CD14-positive monocyte (primary cell): ENCODE results near the gene IL12RB1. TPM values are rescaled to one million over a fixed set of nuclear protein-coding genes. Genes with fewer than 3 reads are reported as not detected.

Experiments used
- DNase-seq, 3 donors: peaks; one replicate each; pipeline ENCODE4 v3.0.0-alpha.2; 2011 to 2022
- H2AFZ ChIP-seq: 2 replicates; pipeline ENCODE4 v1.6.0; 2012; ENCODE audit warnings: mild to moderate bottlenecking, low read depth, low read length, inconsistent platforms; ENCODE audit not compliant: insufficient read depth, poor library complexity, severe bottlenecking
- H3K27ac ChIP-seq, 2 donors: 1 replicate in 1 of 2; 2 replicates in 1 of 2; pipeline ENCODE4 v1.5.1; 2012 to 2013; ENCODE audit warnings: low read length in 2 of 2, control low read depth in 1 of 2, inconsistent platforms in 1 of 2, low read depth in 1 of 2, mild to moderate bottlenecking in 1 of 2
- H3K27me3 ChIP-seq, 2 donors: one replicate each; pipeline versions ENCODE4 v1.6.0 to v1.6.1; 2011 to 2013; ENCODE audit warnings: low read length in 2 of 2; ENCODE audit not compliant: control insufficient read depth in 2 of 2, insufficient read depth in 2 of 2
- H3K36me3 ChIP-seq, 2 donors: replicated peaks in 1 of 2; 1 replicate in 1 of 2; 2 replicates in 1 of 2; pipeline versions ENCODE4 v1.5.1 to v1.6.1; 2012 to 2013; ENCODE audit warnings: low read length in 2 of 2, control low read depth in 1 of 2, inconsistent platforms in 1 of 2, mild to moderate bottlenecking in 1 of 2; ENCODE audit not compliant: insufficient read depth in 2 of 2, control insufficient read depth in 1 of 2
- H3K4me1 ChIP-seq, 2 donors: 1 replicate in 1 of 2; 2 replicates in 1 of 2; pipeline versions ENCODE4 v1.5.1 to v1.6.1; 2012 to 2013; ENCODE audit warnings: low read length in 2 of 2, control low read depth in 1 of 2, inconsistent platforms in 1 of 2, mild to moderate bottlenecking in 1 of 2, moderate library complexity in 1 of 2; ENCODE audit not compliant: insufficient read depth in 2 of 2, control insufficient read depth in 1 of 2
- H3K4me2 ChIP-seq: replicated peaks from 2 replicates; pipeline ENCODE3; 2012; ENCODE audit warnings: low read length, moderate library complexity, mild to moderate bottlenecking; ENCODE audit not compliant: poor library complexity, severe bottlenecking; ENCODE audit errors: extremely low read depth
- H3K4me3 ChIP-seq, 3 experiments: fragments of 200-600 bp in 1 of 3; sonication (generic) in 1 of 3; replicated peaks in 1 of 3; 1 replicate in 2 of 3; 2 replicates in 1 of 3; pipeline ENCODE4 v1.5.1; 2011 to 2013; ENCODE audit warnings: low read length in 3 of 3, mild to moderate bottlenecking in 3 of 3, control low read depth in 2 of 3, low read depth in 2 of 3, inconsistent platforms in 1 of 3, moderate library complexity in 1 of 3
- H3K79me2 ChIP-seq: 2 replicates; pipeline ENCODE4 v1.6.0; 2012; ENCODE audit warnings: mild to moderate bottlenecking, control low read depth, inconsistent platforms, low read length, moderate library complexity; ENCODE audit not compliant: insufficient read depth
- H3K9ac ChIP-seq: 2 replicates; pipeline ENCODE4 v1.6.0; 2017; ENCODE audit warnings: low read length, mild to moderate bottlenecking; ENCODE audit not compliant: insufficient read depth, poor library complexity, severe bottlenecking
- H3K9me3 ChIP-seq, 2 donors: replicated peaks in 1 of 2; 1 replicate in 1 of 2; 2 replicates in 1 of 2; pipeline versions ENCODE4 v1.5.1 to v1.6.1; 2012 to 2013; ENCODE audit warnings: low read length in 2 of 2, control low read depth in 1 of 2; ENCODE audit not compliant: control insufficient read depth in 1 of 2, insufficient read depth in 1 of 2
- H4K20me1 ChIP-seq: 2 replicates; pipeline ENCODE4 v1.6.0; 2012; ENCODE audit warnings: mild to moderate bottlenecking, low read length, control low read depth, moderate library complexity; ENCODE audit not compliant: insufficient read depth
- H3K27ac Mint-ChIP-seq, 7 donors: one replicate each; pipeline ENCODE4 v1.8.0; 2020; ENCODE audit warnings: mild to moderate bottlenecking in 7 of 7, mixed read lengths in 7 of 7, moderate library complexity in 6 of 7, inconsistent platforms in 2 of 7
- H3K27me3 Mint-ChIP-seq, 3 donors: one replicate each; pipeline ENCODE4 v1.8.0; 2021 to 2022; ENCODE audit warnings: low read depth in 3 of 3, mild to moderate bottlenecking in 3 of 3, mixed read lengths in 3 of 3, moderate library complexity in 3 of 3, inconsistent platforms in 1 of 3
- H3K36me3 Mint-ChIP-seq, 2 donors: one replicate each; pipeline ENCODE4 v1.8.0; 2020; ENCODE audit warnings: mixed read lengths in 2 of 2, inconsistent platforms in 1 of 2, mild to moderate bottlenecking in 1 of 2
- H3K4me1 Mint-ChIP-seq: one replicate; pipeline ENCODE4 v1.8.0; 2020; ENCODE audit warnings: mild to moderate bottlenecking, mixed read lengths
- H3K4me3 Mint-ChIP-seq, 2 donors: one replicate each; pipeline ENCODE4 v1.8.0; 2020; ENCODE audit warnings: mild to moderate bottlenecking in 2 of 2, mixed read lengths in 2 of 2, moderate library complexity in 1 of 2
- H3K9me3 Mint-ChIP-seq, 7 donors: one replicate each; pipeline ENCODE4 v1.8.0; 2020 to 2022; ENCODE audit warnings: mixed read lengths in 7 of 7, mild to moderate bottlenecking in 6 of 7, moderate library complexity in 6 of 7, inconsistent platforms in 2 of 7
- CTCF ChIP-seq: fragments of 200-600 bp; IDR thresholded peaks from one replicate; pipeline ENCODE4 v1.8.0; 2022; ENCODE audit warnings: antibody characterized with exemption, mild to moderate bottlenecking
- WGBS: methylation state at CpG from one replicate; pipeline ENCODE4 v1.1.5; 2013; ENCODE audit warnings: missing lambda C conversion rate; ENCODE audit not compliant: insufficient coverage; 5-methylcytosine and 5-hydroxymethylcytosine counted together
- intact Hi-C, 2 donors: fragments of 100-400 bp; cut with micrococcal nuclease; formaldehyde crosslinking; loops; one replicate each; pipeline versions ENCODE4 v1.15.0 to v1.15.1; 2023
- polyA plus RNA-seq, 3 donors: library from polyadenylated mRNA; depleted of rRNA in 1 of 3; unstranded in 2 of 3; stranded (reverse) in 1 of 3; fragments of 300-500 nt in 2 of 3; fragments of >200 nt in 1 of 3; fragmentation: Illumina TruSeq in 2 of 3; gene quantifications; 1 replicate in 2 of 3; 2 replicates in 1 of 3; pipeline ENCODE4 v1.2.3, GENCODE V29; 2012 to 2021

IL12RB1 gene
- polyA plus RNA-seq, 3 donors = 7.8 to 17.5 (median 7.9) TPM

- 0% methylated on average over 8 of the region's 12 CpGs for WGBS
These were observed 41.9 kb downstream of the IL12RB1 start for GRCh38 chr19:18044825-18045304.

GRCh38 chr19:18043676-18044075 is 43.1 kb downstream of the IL12RB1 start:
- Histone ChIP-seq H3K36me3 (no peaks in the 10 kb centered on the region), H3K79me2 (no peaks in the 10 kb centered on the region), H3K4me1 (peaks cover 30 to 46% of the 10 kb centered on the region in 2 donors), H3K9me3 (no peaks in the 10 kb centered on the region), H3K27me3 (peaks cover 0 to 7% of the 10 kb centered on the region in 2 donors), H3K4me2 (no peak overlapping the region), H3K4me3 (no peak overlapping the region), H4K20me1 (no peaks in the 10 kb centered on the region), H3K27ac (no peak overlapping the region), H2AFZ (no peak overlapping the region), H3K9ac (no peak overlapping the region)
- TF ChIP-seq CTCF = no peak
- Mint-ChIP-seq H3K9me3 (peaks cover 0 to 6% (median 4%) of the 10 kb centered on the region in 7 donors), H3K36me3 (no peaks in the 10 kb centered on the region), H3K4me3 (peak overlapping the region in 1 of 2 donors; percentile 36), H3K27me3 (peaks cover 3 to 19% (median 9%) of the 10 kb centered on the region in 3 donors), H3K4me1 (peaks cover 39% of the 10 kb centered on the region), H3K27ac (no peak overlapping the region)
- intact Hi-C loops = no loop called here
- DNase-seq = peak in 1 of 3 donors; percentile 24
- WGBS = no CpG with 5 or more reads among the region's 3 CpGs

More at GRCh38 chr19:18044825-18045304, 41.9 kb downstream of the IL12RB1 start:
- peak overlapping the region; percentile 77 to 92 (median 86) for H3K27ac Mint-ChIP-seq
- Histone ChIP-seq H3K4me3 (peak overlapping the region; percentile 18 to 75 (median 36)), H3K4me2 (peak overlapping the region; percentile 87), H3K9me3 (no peaks in the 10 kb centered on the region), H3K27ac (peak overlapping the region; percentile 70 to 77), H3K27me3 (peaks cover 0 to 7% of the 10 kb centered on the region in 2 donors), H3K9ac (peak overlapping the region; percentile 55), H3K79me2 (no peaks in the 10 kb centered on the region), H2AFZ (peak overlapping the region; percentile 69), H3K4me1 (peaks cover 32 to 46% of the 10 kb centered on the region in 2 donors), H4K20me1 (no peaks in the 10 kb centered on the region), H3K36me3 (no peaks in the 10 kb centered on the region)
- H3K4me3 Mint-ChIP-seq = peak overlapping the region; percentile 81 to 91
- intact Hi-C loops = no loop called here
- no peak for TF ChIP-seq CTCF
- H3K36me3 Mint-ChIP-seq = no peaks in the 10 kb centered on the region
- peaks cover 3 to 14% (median 7%) of the 10 kb centered on the region in 3 donors for H3K27me3 Mint-ChIP-seq
- peaks cover 37% of the 10 kb centered on the region for H3K4me1 Mint-ChIP-seq
- DNase-seq = peak; percentile 72 to 88 (median 83)
- H3K9me3 Mint-ChIP-seq = peaks cover 0 to 6% (median 4%) of the 10 kb centered on the region in 7 donors
